ENCODE data around the gene FIGNL1.

FIGNL1 gene

DNA sequence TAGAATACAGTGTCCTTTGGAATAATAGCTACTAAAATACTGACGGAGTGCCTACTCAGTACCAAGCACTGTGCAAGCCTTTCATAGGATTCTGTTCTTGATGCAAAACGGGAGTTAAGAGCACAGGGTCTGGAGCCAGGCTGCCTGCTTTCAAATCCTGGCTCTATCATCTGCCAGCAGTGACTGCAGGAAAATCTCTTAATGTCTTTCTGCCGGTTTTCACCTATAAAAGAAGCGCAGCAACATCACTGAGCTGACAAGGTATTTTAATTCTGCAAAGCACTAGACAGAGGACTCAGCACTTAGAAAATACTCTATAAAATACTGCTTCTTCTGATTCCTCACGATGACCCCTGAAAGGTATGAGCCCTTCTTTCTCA is 659 bp downstream of the FIGNL1 start:
- DNase-seq (ENCODE audit: extremely low read depth, low read depth): no peak
- no peak for TF ChIP-seq CTCF (IDR thresholded peaks at IDR 0.05; ENCODE audit: low read depth, low read length)

DNA sequence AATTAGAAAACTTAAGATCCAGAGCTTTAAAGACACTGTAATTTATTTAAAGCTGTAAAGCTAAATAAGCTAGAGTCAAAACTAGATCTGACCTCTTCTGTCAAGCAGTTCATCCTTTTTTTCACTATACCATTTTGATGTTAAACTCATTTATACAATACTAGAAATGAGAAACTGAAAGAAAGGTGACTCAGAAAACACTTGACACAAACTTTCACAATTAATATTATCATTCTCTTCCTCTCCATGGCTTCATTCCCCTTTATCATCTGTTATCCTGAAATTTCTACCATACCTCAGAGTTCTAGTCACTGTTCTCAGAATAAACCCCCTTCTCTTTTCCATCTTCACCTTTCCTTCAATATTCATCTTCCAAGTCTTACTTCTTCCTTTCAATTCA is 1.3 kb downstream of the FIGNL1 start:
- DNase-seq (ENCODE audit: extremely low read depth, low read depth): no peak
- no peak for TF ChIP-seq CTCF (IDR thresholded peaks at IDR 0.05; ENCODE audit: low read depth, low read length)

- DNase-seq (ENCODE audit: extremely low read depth, low read depth): no peak
- no peak for TF ChIP-seq CTCF (IDR thresholded peaks at IDR 0.05; ENCODE audit: low read depth, low read length)
Measured at GRCh38 chr7:50446542-50446960, 3.6 kb downstream of the FIGNL1 start.

- no peak for TF ChIP-seq CTCF (IDR thresholded peaks at IDR 0.05; ENCODE audit: low read depth, low read length)
- DNase-seq (ENCODE audit: extremely low read depth, low read depth): no peak
Measured at GRCh38 chr7:50436133-50436806, 13.9 kb downstream of the FIGNL1 start.

DNA sequence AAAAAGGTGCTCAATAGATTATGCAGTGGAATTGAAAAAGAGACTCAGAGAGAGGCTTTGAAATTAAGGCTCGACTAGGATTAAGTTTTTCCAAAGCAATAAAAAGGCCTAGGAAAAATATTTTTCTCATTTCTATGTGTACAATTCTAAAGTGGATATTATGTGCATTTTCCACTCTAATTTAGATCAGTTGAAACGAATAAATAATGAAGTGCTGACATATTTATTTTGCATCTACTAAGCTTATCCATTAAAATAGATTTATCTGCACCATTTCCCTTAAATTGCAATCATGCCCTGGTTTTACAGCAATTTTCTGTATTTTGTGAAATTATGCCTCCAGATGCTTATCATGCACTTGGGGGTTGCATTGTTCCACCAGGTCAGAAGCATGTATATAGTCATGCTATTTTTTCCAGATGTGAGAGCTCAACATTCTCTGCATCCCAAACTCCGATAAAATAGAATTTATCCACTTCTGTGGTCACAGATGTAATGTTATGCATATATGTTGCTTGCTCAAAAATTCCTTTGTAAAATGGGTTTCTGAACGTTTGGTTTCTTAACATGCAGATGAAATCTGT is 18.3 kb downstream of the FIGNL1 start:
- DNase-seq (ENCODE audit: extremely low read depth, low read depth): no peak
- TF ChIP-seq CTCF (IDR thresholded peaks at IDR 0.05; ENCODE audit: low read depth, low read length): no peak

DNA sequence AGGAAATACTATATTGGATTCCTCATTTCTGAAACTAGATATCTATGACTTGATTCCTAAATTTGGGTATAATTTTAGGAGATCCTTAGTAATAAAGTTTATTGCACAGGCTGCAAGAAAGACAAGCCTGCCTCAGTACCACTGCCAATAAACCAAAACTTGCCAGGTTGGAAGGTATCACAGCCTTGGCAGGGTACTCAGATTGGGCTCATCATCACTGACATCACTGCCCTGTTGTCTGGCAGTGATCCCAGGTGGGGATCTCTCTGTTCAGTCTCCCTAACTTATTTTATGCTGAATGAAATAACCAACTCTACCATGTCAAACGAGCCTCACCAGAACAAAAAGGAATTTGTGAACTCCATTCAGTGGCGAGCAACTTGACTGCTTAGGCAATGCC is 18.8 kb downstream of the FIGNL1 start:
- DNase-seq (ENCODE audit: extremely low read depth, low read depth): no peak
- TF ChIP-seq CTCF (IDR thresholded peaks at IDR 0.05; ENCODE audit: low read depth, low read length): no peak

GRCh38 chr7:50428911-50429310 is 21.2 kb downstream of the FIGNL1 start:
- no peak for DNase-seq (ENCODE audit: extremely low read depth, low read depth)
- TF ChIP-seq CTCF (IDR thresholded peaks at IDR 0.05; ENCODE audit: low read depth, low read length): no peak

All from AG09319 (cell line).